ENCODE results near the gene AJAP1. TPM values are rescaled to one million over a fixed set of nuclear protein-coding genes. Genes with fewer than 3 reads are reported as not detected.
A peak's percentile ranks its signal among the peaks of the same experiment; 100 is the strongest.

The AJAP1 gene
- total RNA-seq, 1 experiment from 2014 or later = not detected

DNA sequence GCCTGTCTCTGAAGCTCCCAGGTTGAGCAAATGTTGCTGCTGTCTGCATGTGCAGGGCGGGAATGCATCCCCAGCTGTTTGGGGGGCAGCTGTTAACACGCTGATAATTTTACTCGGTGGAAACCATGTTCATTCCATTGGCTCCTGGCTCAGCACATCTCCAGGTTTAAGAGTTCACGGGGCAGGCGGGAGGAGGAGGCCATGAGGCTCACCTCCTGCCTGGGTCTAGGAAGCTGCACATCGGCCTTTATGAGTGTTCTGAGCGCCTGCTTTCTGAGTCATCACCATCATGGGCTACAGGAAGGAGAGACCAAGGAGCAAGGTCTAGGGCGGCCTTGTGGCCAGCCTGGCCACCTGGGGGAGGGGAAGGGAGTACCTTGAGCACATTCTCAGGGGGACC, 29.7 kb downstream of the AJAP1 start:
- Histone ChIP-seq H3K4me2 (ENCODE audit: low read length) (peak overlapping the region; percentile 5; the same call in 1 of the 2 replicates), H3K4me3 (replicated peaks in 1 of 2; ENCODE audit: low read depth in 1 of 2, low read length in 2 of 2) (no peak overlapping the region), H3K4me1 (ENCODE audit: control insufficient read depth in 1 of 2, insufficient read depth in 2 of 2, low read length in 2 of 2) (no peaks in the 10 kb centered on the region; a peak in 1 of 4 replicates), H4K20me1 (ENCODE audit: insufficient read depth) (no peaks in the 10 kb centered on the region), H2AFZ (ENCODE audit: low read depth, low read length, poor library complexity, severe bottlenecking) (no peak overlapping the region), H3K9ac (ENCODE audit: low read length) (no peak overlapping the region), H3K9me2 (ENCODE audit: insufficient read depth) (no peaks in the 10 kb centered on the region), H3K36me3 (ENCODE audit: control insufficient read depth in 1 of 2, insufficient read depth in 2 of 2, low read length in 2 of 2) (no peaks in the 10 kb centered on the region), H3K27me3 (ENCODE audit: insufficient read depth, low read length) (no peaks in the 10 kb centered on the region), H3K79me2 (ENCODE audit: insufficient read depth, low read length) (no peaks in the 10 kb centered on the region), H3K9me3 (ENCODE audit: control insufficient read depth in 1 of 2, insufficient read depth in 1 of 2, low read depth in 1 of 2, low read length in 2 of 2) (no peaks in the 10 kb centered on the region; a peak in 1 of 4 replicates), H3K27ac (ENCODE audit: low read depth, low read length) (no peak overlapping the region)
- intact Hi-C loops (cut with micrococcal nuclease) = no loop called here
- TF ChIP-seq ZFX (IDR thresholded peaks at IDR 0.05) (no peak), ZNF274 (IDR thresholded peaks at IDR 0.05; ENCODE audit: low read depth, low read length) (no peak), SRF (IDR thresholded peaks at IDR 0.05; ENCODE audit: low read depth) (no peak), EZH2 (IDR thresholded peaks at IDR 0.05) (no peak), POLR2A (IDR thresholded peaks at IDR 0.05; ENCODE audit: borderline replicate concordance, extremely low read depth, insufficient read depth, insufficient read length) (no peak), SP1 (IDR thresholded peaks at IDR 0.05; ENCODE audit: low read depth) (no peak), POLR2AphosphoS5 (IDR thresholded peaks at IDR 0.05; ENCODE audit: low read depth, low read length) (no peak), SIN3A (IDR thresholded peaks at IDR 0.05; ENCODE audit: low read depth) (no peak)
- TF ChIP-seq, protein P1, sequence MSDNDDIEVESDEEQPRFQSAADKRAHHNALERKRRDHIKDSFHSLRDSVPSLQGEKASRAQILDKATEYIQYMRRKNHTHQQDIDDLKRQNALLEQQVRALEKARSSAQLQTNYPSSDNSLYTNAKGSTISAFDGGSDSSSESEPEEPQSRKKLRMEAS (IDR thresholded peaks at IDR 0.05) = no peak
- RAD21 ChIA-PET (ENCODE audit: low non-redundant PET in 1 of 2, low total read pairs in 2 of 2, uncharacterized antibody in 2 of 2, unreplicated experiment in 2 of 2) = no interaction called here
- CTCF ChIA-PET = no interaction called here
- DNase-seq (ENCODE audit: low read depth, low spot score) (no peak), ATAC-seq (no peak)
- no TSS peak for BruUV-seq (replicated peaks)
- POLR2A ChIA-PET = no interaction called here

DNA sequence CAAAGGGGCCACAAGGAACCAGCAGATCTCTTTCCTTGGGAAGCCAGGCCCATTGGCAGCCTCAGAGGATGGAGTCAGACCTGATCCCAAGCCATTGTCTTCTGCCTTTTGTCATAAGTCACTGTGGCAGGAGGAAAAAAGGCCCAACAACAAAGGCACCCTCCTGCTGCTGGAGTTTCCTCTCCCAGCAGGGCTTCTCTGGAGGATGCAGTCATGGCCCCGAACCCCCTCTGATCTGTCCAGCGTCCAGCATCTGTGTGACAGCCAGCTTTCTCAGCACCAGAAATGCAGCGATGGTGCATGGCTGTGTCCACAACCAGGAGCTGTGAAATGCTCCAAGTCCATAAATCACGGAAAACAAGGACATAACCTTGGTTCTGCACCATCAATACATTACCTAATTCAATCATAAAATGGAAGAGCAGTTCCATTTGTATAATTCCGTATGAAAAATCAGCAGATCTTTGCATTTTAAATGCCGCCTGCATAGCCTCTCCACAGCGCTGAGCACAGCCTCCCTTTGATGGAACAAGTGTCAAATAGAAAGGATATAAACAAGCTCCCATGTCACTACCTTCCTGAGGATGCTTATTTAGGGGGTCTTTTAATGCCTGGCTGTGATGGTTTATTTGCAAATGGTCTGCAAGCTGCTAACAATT, 30.6 kb downstream of the AJAP1 start:
- DNase-seq (ENCODE audit: low read depth, low spot score) = no peak
- no peaks in the 10 kb centered on the region for H3K9me2 ChIP-seq (ENCODE audit: insufficient read depth)
- no peaks in the 10 kb centered on the region for H3K79me2 ChIP-seq (ENCODE audit: insufficient read depth, low read length)
- H3K9ac ChIP-seq (ENCODE audit: low read length) = no peak overlapping the region
- intact Hi-C loops (cut with micrococcal nuclease) = no loop called here
- no peak overlapping the region for H3K27ac ChIP-seq (ENCODE audit: low read depth, low read length)
- no peaks in the 10 kb centered on the region; a peak in 1 of 4 replicates for H3K9me3 ChIP-seq (ENCODE audit: control insufficient read depth in 1 of 2, insufficient read depth in 1 of 2, low read depth in 1 of 2, low read length in 2 of 2)
- H3K4me1 ChIP-seq (ENCODE audit: control insufficient read depth in 1 of 2, insufficient read depth in 2 of 2, low read length in 2 of 2) = no peaks in the 10 kb centered on the region; a peak in 1 of 4 replicates
- H3K4me3 ChIP-seq (replicated peaks in 1 of 2; ENCODE audit: low read depth in 1 of 2, low read length in 2 of 2) = no peak overlapping the region
- ChIA-PET POLR2A (no interaction called here), CTCF (no interaction called here), RAD21 (ENCODE audit: low non-redundant PET in 1 of 2, low total read pairs in 2 of 2, uncharacterized antibody in 2 of 2, unreplicated experiment in 2 of 2) (no interaction called here)
- H2AFZ ChIP-seq (ENCODE audit: low read depth, low read length, poor library complexity, severe bottlenecking) = no peak overlapping the region
- TF ChIP-seq JUND (IDR thresholded peaks at IDR 0.05) = no peak
- no peak for TF ChIP-seq FOSL1 (IDR thresholded peaks at IDR 0.05; ENCODE audit: low read depth)
- TF ChIP-seq ZFX (IDR thresholded peaks at IDR 0.05) = no peak
- TF ChIP-seq RAD21 (IDR thresholded peaks at IDR 0.05; ENCODE audit: low read depth) = no peak
- TF ChIP-seq, protein P2, sequence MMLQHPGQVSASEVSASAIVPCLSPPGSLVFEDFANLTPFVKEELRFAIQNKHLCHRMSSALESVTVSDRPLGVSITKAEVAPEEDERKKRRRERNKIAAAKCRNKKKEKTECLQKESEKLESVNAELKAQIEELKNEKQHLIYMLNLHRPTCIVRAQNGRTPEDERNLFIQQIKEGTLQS (IDR thresholded peaks at IDR 0.05) = no peak
- no peak for TF ChIP-seq EZH2 (IDR thresholded peaks at IDR 0.05)
- TF ChIP-seq TCF7L2 (IDR thresholded peaks at IDR 0.05; ENCODE audit: borderline replicate concordance, extremely low read depth, insufficient read depth, insufficient read length) = no peak
- no peak for TF ChIP-seq EZH2phosphoT487 (IDR thresholded peaks at IDR 0.05; ENCODE audit: borderline replicate concordance)
- no peak for TF ChIP-seq SP1 (IDR thresholded peaks at IDR 0.05; ENCODE audit: low read depth)
- no peak for TF ChIP-seq ELF1 (IDR thresholded peaks at IDR 0.05; ENCODE audit: borderline replicate concordance, low read depth)
- TF ChIP-seq POLR2AphosphoS5 (IDR thresholded peaks at IDR 0.05; ENCODE audit: low read depth, low read length) = no peak
- no peak for TF ChIP-seq CBX3 (IDR thresholded peaks at IDR 0.05; ENCODE audit: low read depth)
- no peak for TF ChIP-seq EGR1 (IDR thresholded peaks at IDR 0.05; ENCODE audit: low read depth)
- TF ChIP-seq, protein P1 (IDR thresholded peaks at IDR 0.05) = no peak
- no peak overlapping the region for H3K4me2 ChIP-seq (ENCODE audit: low read length)
- H3K36me3 ChIP-seq (ENCODE audit: control insufficient read depth in 1 of 2, insufficient read depth in 2 of 2, low read length in 2 of 2) = no peaks in the 10 kb centered on the region
- BruUV-seq (replicated peaks) = no TSS peak
- H3K27me3 ChIP-seq (ENCODE audit: insufficient read depth, low read length) = no peaks in the 10 kb centered on the region
- no peaks in the 10 kb centered on the region for H4K20me1 ChIP-seq (ENCODE audit: insufficient read depth)
- no peak for ATAC-seq

Measured in HCT116 (cell line).